H1 (cell line): ENCODE data around the gene NOXO1. TPM values are rescaled to one million over a fixed set of nuclear protein-coding genes. Genes with fewer than 3 reads are reported as not detected.

ENCODE experiments used
- ASH2L ChIP-seq: fragments of 200-600, 300-600 bp; sonication (generic); IDR thresholded peaks from one replicate; pipeline ENCODE4 v1.7.1; 2017; ENCODE audit warnings: low read length
- EZH2 ChIP-seq: fragments of 200-600 bp; sonication (generic); IDR thresholded peaks from 2 replicates; pipeline ENCODE4 v1.7.1; 2012; ENCODE audit warnings: low read depth, mild to moderate bottlenecking, moderate library complexity, low read length, inconsistent platforms; ENCODE audit not compliant: severe bottlenecking
- KDM5A ChIP-seq: fragments of 200-600 bp; IDR thresholded peaks from 2 replicates; pipeline ENCODE4 v1.7.1; 2012; ENCODE audit warnings: mild to moderate bottlenecking, low read length, inconsistent platforms, mixed read lengths
- SP4 ChIP-seq: IDR thresholded peaks from 2 replicates; pipeline ENCODE4 v1.6.1; 2012; ENCODE audit warnings: low read length, inconsistent platforms
- TAF1 ChIP-seq: IDR thresholded peaks from 2 replicates; pipeline ENCODE4 v1.6.1; 2011; ENCODE audit warnings: mild to moderate bottlenecking, low read depth, low read length
- ZNF274 ChIP-seq: IDR thresholded peaks from 2 replicates; pipeline ENCODE4 v1.7.0; 2012; ENCODE audit warnings: low read length, borderline replicate concordance; ENCODE audit errors: extremely low read depth
- polyA plus RNA-seq, 7 experiments: library from polyadenylated mRNA; depleted of rRNA in 3 of 7; stranded (reverse) in 5 of 7; unstranded in 2 of 7; fragments of >200 nt in 5 of 7; fragments of 200-250 nt in 2 of 7; gene quantifications; 1 replicate in 5 of 7; 2 replicates in 1 of 7; 4 replicates in 1 of 7; pipeline versions ENCODE4 v1.2.1 to v1.2.3, GENCODE V29; 2011 to 2013; ENCODE audit warnings: missing spikeins in 2 of 7, mixed read lengths in 2 of 7
- total RNA-seq: library from RNA; stranded (reverse); fragmentation: NEBNext Ultra II Directional; extraction: Animal tissue kit (Norgen Biotek cat#: 25700); gene quantifications from 2 replicates; pipeline ENCODE4 v1.2.1, GENCODE V29; 2021
- TF ChIP-seq, protein P1 (sequence below): fragments of 300-600 bp; sonication (generic); IDR thresholded peaks from 2 replicates; pipeline ENCODE4 v1.7.1; 2012; ENCODE audit warnings: low read length, moderate library complexity, mild to moderate bottlenecking, inconsistent platforms; ENCODE audit not compliant: insufficient replicate concordance

Gene NOXO1
- total and polyA plus RNA-seq, 2 of the 8 experiments (the other 6 are each of a cell fraction or from before 2014, with no cell fraction given) = 1.3 to 2.5 TPM

DNA sequence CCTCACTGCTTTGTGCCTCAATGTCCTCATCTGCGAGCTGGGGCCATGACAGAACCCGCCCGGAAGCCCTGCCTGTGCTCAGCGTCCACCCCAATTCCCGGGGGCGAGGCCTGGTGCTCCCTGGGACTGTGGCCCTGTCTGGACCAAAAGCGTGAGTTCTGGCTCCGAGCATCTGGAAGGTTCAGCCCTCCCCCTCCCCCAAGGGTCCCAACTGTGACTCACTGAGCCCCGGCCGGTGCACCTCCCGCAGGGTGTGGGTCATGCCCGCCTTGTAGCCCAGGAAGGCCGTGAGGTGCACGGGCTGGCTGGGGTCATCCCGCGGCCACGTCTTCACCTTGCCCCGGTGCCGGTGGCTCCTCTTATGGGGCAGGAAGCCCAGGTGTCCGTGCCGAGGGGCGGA, 27.5 kb downstream of the NOXO1 start (continued):
- TF ChIP-seq, protein P1, sequence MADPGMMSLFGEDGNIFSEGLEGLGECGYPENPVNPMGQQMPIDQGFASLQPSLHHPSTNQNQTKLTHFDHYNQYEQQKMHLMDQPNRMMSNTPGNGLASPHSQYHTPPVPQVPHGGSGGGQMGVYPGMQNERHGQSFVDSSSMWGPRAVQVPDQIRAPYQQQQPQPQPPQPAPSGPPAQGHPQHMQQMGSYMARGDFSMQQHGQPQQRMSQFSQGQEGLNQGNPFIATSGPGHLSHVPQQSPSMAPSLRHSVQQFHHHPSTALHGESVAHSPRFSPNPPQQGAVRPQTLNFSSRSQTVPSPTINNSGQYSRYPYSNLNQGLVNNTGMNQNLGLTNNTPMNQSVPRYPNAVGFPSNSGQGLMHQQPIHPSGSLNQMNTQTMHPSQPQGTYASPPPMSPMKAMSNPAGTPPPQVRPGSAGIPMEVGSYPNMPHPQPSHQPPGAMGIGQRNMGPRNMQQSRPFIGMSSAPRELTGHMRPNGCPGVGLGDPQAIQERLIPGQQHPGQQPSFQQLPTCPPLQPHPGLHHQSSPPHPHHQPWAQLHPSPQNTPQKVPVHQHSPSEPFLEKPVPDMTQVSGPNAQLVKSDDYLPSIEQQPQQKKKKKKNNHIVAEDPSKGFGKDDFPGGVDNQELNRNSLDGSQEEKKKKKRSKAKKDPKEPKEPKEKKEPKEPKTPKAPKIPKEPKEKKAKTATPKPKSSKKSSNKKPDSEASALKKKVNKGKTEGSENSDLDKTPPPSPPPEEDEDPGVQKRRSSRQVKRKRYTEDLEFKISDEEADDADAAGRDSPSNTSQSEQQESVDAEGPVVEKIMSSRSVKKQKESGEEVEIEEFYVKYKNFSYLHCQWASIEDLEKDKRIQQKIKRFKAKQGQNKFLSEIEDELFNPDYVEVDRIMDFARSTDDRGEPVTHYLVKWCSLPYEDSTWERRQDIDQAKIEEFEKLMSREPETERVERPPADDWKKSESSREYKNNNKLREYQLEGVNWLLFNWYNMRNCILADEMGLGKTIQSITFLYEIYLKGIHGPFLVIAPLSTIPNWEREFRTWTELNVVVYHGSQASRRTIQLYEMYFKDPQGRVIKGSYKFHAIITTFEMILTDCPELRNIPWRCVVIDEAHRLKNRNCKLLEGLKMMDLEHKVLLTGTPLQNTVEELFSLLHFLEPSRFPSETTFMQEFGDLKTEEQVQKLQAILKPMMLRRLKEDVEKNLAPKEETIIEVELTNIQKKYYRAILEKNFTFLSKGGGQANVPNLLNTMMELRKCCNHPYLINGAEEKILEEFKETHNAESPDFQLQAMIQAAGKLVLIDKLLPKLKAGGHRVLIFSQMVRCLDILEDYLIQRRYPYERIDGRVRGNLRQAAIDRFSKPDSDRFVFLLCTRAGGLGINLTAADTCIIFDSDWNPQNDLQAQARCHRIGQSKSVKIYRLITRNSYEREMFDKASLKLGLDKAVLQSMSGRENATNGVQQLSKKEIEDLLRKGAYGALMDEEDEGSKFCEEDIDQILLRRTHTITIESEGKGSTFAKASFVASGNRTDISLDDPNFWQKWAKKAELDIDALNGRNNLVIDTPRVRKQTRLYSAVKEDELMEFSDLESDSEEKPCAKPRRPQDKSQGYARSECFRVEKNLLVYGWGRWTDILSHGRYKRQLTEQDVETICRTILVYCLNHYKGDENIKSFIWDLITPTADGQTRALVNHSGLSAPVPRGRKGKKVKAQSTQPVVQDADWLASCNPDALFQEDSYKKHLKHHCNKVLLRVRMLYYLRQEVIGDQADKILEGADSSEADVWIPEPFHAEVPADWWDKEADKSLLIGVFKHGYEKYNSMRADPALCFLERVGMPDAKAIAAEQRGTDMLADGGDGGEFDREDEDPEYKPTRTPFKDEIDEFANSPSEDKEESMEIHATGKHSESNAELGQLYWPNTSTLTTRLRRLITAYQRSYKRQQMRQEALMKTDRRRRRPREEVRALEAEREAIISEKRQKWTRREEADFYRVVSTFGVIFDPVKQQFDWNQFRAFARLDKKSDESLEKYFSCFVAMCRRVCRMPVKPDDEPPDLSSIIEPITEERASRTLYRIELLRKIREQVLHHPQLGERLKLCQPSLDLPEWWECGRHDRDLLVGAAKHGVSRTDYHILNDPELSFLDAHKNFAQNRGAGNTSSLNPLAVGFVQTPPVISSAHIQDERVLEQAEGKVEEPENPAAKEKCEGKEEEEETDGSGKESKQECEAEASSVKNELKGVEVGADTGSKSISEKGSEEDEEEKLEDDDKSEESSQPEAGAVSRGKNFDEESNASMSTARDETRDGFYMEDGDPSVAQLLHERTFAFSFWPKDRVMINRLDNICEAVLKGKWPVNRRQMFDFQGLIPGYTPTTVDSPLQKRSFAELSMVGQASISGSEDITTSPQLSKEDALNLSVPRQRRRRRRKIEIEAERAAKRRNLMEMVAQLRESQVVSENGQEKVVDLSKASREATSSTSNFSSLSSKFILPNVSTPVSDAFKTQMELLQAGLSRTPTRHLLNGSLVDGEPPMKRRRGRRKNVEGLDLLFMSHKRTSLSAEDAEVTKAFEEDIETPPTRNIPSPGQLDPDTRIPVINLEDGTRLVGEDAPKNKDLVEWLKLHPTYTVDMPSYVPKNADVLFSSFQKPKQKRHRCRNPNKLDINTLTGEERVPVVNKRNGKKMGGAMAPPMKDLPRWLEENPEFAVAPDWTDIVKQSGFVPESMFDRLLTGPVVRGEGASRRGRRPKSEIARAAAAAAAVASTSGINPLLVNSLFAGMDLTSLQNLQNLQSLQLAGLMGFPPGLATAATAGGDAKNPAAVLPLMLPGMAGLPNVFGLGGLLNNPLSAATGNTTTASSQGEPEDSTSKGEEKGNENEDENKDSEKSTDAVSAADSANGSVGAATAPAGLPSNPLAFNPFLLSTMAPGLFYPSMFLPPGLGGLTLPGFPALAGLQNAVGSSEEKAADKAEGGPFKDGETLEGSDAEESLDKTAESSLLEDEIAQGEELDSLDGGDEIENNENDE = no peak
- no peak for TF ChIP-seq EZH2
- TF ChIP-seq TAF1 = no peak
- no peak for TF ChIP-seq SP4
- no peak for TF ChIP-seq ZNF274
- TF ChIP-seq KDM5A = no peak
- no peak for TF ChIP-seq ASH2L
